Stimulated activated CD4-positive, alpha-beta T cell treated with anti-CD3 and anti-CD28 coated beads, Interleukin-1b, Interleukin-23, amount 100 ng/mL, for 48 hours (primary cell): ENCODE results near the gene GCM1.

ENCODE experiments used
- DNase-seq: peaks from one replicate; pipeline ENCODE4 v3.0.0-alpha.2; 2020

Gene GCM1

GRCh38 chr6:53144802-53145201 lies 3.8 kb downstream of the GCM1 start:
- no peak for DNase-seq

- no peak for DNase-seq
Observed at GRCh38 chr6:53143710-53144109, 4.9 kb downstream of the GCM1 start.

DNA sequence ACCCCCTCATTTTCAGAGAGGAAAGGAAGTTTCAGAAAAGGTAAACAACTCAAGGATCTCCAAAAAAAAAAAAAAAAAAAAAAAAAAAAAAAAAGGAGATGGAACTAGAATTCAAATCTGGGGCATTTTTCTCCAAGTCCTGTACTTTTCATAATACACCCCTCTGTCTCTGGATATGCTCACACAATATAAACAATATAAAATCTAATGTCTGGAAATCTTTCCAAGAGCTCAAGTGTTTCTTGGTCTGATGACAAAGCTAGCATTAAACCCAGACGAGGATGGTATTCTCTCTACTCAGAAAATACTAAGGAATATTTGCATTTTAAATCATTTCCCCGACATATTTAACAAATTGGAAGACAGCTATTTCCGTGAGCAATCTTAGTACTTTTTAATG lies 5.8 kb downstream of the GCM1 start:
- DNase-seq: no peak

- DNase-seq: no peak
Observed at GRCh38 chr6:53139841-53140413, 8.7 kb downstream of the GCM1 start.

- no peak for DNase-seq
Observed at GRCh38 chr6:53136000-53136609, 12.5 kb downstream of the GCM1 start.

GRCh38 chr6:53134601-53135235 lies 13.9 kb downstream of the GCM1 start:
- DNase-seq: no peak

- no peak for DNase-seq
Observed at GRCh38 chr6:53133961-53134360, 14.7 kb downstream of the GCM1 start.

- DNase-seq: no peak
Observed at GRCh38 chr6:53130569-53131290, 17.9 kb downstream of the GCM1 start.

DNA sequence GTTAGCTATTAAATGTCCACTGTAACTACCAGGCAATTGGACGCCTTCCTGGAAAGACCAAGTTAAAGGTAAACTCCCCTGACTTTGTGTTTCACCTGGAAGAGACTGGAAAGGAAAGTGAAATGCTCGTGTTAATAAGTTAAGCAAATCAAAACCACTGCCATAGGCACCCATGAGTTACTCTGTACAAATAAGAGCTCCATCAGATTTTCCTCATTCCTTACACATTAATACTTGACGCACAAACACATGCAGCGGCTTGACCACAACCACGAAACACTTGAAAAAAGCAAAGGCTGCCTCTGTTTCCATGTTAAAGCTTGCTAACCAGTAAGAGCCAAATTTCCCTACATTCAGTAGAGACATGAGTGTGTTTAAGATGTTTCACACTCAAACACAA lies 19.8 kb downstream of the GCM1 start:
- DNase-seq: no peak

- DNase-seq: no peak
Observed at GRCh38 chr6:53125276-53125675, 23.4 kb downstream of the GCM1 start.

DNA sequence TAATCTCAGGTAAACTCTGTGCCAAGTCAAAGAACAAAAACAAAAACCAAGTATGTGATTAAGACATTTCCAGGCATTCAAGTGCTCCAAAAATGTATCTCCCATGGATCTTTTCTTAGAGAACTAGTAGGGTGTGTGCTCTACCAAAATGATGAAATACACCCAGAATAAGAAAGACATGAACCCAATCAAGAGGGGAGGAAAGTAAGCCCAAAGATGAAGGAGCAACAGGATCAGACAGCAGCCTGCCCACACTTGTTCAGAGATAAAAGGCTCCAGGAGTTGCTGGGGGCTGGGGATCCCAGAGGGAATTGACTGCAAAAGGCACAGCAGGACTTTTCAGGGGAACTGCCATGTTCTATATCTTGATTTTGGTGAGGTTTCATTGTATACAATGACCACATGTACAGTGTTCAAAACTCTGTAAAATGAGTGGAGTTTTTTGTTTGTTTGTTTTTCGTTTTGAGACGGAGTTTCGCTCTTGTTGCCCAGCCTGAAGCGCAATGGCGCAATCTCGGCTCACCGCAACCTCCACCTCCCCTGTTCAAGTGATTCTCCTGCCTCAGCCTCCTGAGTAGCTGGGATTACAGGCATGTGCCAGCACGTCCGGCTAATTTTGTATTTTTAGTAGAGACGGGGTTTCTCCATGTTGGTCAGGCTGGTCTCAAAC lies 24.4 kb downstream of the GCM1 start:
- DNase-seq: no peak

DNA sequence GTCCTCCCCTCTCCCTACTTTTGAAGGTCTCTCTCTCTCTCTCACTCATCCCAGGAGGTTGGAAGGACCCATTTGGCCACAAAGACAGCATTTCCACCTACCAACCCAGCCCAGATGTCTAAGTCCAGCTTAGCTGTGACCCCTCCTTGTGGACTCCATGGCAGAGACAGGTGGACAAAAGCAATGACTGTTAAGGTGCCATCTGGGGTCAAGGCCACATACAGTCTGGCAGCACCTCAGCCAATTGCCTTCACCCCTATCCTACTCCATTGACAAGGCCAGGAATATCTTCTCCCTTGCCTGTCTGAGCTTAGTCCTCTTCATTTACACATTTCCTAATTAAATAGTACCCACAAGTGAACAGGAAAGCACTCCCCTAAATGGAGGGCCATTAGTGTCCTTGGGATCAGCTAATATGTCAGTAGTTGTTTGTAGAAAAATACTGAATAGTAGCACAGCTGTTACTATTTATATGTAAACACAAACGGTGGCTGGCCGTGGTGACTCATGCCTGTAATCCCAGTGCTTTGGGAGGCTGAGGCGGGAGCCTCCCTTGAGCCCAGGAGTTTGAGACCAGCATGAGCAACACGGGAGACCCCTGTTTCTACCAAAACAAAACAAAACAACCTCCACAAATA lies 28.8 kb downstream of the GCM1 start:
- no peak for DNase-seq

GRCh38 chr6:53119349-53119748 lies 29.3 kb downstream of the GCM1 start:
- DNase-seq: no peak

- DNase-seq: no peak
Observed at GRCh38 chr6:53115741-53116140, 32.9 kb downstream of the GCM1 start.

- DNase-seq: no peak
Observed at GRCh38 chr6:53115113-53115512, 33.5 kb downstream of the GCM1 start.

DNA sequence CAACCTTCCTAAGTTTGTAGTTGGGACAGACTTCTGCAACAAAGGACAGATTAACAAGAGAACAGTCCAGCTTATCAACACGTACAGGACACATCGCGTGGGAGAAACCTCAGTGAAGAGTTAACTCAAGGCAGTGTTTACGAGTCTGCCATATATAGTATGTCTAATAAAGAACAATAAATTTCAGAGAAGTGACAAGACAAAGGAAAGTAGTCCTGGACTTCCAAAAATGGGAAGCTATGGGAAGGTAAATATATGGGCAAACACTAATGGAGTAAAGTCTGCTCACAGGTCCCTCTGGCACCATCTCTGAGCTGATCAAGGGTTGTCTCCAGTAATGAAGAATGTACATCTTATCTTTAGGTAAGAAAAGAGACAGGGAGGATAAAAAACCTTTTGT lies 34.9 kb downstream of the GCM1 start:
- DNase-seq: no peak

DNA sequence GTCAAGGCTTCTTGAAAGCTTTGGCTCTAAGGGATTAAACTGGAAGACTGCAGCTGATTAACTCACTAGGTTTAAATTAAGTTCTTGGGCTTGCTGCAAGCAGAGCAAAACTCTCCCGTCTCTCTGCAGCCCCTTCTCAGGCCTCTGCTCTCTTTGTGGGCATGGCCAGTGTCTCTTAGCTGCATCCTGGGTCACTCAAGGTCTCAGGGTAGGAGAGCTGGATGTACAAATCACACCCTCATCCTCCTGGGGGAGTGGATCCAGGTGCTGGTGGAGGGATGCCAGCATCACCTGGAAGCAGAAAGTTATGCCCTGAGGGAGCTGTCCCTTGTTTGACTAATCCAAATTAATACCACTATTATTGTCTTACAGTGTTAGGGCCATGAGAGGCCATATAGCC lies 35.8 kb downstream of the GCM1 start:
- DNase-seq: no peak

DNA sequence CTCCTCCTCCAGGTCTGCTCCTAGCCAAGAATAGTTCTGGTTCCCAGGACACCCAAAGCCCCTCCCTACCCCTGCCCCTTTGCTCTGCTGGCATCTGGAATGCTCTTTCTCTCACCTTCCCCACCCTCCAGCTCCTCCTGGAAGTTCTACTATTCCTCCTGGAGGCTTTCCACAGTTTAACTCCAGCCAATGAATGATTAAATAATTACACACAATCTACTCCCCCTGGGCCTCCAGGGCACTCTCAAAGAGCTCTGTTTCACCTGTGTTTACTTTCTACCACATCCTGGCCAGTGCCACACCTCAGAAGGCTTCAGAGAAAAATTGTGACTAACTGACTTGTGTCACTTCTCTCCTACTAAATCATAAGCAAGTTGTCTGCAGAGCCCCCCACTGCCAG lies 36.2 kb downstream of the GCM1 start:
- DNase-seq: no peak

- DNase-seq: no peak
Observed at GRCh38 chr6:53111865-53112264, 36.8 kb downstream of the GCM1 start.

DNA sequence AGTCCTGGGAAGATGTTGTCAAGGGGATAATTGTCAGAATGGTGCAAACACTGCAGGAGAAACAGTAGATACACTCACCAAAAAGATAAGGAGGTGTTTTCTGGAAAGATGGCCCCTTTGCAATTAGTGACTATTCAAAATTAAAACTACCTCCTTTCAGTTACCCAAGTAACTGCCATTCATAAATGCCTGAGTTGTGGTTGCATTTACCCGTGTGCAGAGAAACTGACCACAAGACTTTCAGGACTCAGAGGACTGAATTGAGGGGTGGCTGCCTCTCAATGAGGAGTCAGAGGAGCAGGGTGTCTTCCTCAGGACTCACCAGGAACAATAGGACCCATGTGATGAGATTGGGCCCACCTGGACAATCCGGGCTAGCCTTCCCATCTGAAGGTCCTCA lies 39.0 kb downstream of the GCM1 start:
- DNase-seq: no peak

GRCh38 chr6:53107091-53107490 lies 41.5 kb downstream of the GCM1 start:
- no peak for DNase-seq

DNA sequence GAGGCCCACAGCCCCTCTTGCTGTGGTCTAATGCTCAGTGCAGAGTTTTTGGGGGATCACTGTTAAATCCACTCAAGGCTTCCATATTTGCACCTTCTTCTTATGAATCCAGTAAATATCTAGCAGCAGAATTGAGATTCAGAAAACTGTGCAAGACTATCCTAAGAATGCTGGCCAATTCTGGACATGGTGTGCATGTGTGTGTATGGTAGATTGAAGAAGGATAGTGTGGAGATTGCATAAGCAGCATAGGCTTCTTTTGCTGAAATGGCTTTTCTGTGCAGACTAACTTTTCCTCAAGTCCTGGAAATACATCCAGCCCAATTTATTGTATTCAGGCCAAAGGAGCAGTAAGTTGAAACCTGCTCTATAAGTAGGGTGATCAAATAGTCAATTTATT lies 43.7 kb downstream of the GCM1 start:
- DNase-seq: no peak
